Measurements from ENCODE around the gene TRIP10.

The TRIP10 gene

DNA sequence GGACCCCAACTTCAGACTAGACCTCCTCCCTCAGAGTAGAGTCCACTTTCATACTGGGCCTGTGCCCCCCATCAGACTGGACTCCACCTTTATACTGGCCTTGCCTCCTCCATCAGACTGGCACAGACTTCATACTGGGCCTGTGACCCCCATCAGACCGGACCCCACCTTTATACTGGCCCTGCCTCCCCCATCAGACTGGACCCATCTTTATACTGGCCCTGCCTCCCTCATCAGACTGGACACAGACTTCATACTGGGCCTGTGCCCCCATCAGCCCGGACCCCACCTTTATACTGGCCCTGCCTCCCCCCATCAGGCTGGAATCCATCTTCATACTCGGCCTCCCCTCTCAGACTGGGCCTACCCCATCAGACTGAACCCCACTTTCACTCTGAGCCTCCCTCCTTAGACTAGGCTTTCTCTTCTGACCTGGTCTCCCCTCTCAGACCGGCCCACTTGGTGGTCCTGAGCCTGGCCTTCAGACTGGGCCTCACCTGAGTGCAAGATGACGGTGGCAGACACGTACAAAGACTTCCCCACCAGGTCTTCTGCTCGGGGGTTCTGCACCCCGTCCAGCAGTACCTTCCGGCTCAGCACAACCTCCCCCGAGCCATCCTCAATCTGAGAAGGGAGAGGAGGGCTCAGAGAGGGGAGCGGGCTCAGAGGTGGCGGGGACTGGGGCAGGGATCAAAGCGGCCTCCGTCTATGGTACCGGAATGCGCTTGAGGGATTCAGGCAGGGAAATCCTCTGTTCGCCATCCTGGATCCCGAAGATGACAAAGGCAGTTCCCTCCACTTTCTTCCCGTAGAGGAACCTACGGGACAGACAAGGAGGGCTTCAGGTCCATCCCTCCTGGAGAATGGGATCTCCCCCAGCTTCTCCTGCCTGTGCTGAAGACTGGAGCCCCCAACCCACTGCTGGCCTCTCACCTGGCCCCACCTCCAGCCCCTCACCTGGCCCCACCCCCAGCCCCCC, 26.5 kb upstream of the TRIP10 start:
- TF ChIP-seq, protein P1, sequence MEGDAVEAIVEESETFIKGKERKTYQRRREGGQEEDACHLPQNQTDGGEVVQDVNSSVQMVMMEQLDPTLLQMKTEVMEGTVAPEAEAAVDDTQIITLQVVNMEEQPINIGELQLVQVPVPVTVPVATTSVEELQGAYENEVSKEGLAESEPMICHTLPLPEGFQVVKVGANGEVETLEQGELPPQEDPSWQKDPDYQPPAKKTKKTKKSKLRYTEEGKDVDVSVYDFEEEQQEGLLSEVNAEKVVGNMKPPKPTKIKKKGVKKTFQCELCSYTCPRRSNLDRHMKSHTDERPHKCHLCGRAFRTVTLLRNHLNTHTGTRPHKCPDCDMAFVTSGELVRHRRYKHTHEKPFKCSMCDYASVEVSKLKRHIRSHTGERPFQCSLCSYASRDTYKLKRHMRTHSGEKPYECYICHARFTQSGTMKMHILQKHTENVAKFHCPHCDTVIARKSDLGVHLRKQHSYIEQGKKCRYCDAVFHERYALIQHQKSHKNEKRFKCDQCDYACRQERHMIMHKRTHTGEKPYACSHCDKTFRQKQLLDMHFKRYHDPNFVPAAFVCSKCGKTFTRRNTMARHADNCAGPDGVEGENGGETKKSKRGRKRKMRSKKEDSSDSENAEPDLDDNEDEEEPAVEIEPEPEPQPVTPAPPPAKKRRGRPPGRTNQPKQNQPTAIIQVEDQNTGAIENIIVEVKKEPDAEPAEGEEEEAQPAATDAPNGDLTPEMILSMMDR (IDR thresholded peaks at IDR 0.05), result no peak

DNA sequence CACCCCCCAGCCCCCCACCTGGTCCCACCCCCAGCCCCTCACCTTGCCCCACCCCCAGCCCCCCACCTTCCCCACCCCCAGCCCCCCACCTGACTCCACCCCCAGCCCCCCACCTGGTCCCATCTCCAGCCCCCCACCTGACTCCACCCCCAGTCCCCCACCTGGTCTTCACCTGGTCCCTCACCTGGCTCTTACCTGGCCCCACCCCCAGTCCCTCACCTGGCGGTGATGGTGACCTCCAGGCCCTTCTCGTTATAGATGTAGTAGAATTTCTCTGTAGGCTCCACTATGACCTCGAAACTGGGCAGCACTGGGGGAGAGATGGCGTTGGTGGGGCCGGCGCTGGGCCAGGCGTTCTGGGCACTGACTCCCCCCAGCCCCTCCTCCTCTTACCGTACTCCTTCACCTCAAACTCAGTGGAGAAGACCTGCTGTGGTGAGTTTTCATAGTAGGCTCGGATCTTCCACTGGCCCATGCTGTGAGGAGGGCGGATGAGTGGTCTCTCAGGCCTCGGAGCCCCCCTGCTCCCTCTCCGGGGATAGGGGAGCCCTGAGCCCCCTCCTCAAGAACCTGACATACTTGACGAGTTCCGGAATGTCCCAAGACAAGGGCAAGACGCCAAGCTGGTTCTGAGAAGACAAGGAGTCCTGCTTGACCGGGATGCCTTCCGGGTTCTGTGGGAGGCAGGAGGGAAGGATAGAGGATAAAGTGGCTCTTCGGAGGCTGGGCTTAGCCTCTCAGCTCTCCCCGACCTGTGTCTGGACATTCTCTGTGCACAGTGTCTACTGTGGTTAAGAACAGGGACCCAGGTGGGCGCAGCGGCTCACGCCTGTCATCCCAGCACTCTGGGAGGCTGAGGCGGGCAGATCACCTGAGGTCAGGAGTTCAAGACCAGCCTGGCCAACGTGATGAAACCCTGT, 25.4 kb upstream of the TRIP10 start:
- TF ChIP-seq, protein P1 (IDR thresholded peaks at IDR 0.05), result no peak

DNA sequence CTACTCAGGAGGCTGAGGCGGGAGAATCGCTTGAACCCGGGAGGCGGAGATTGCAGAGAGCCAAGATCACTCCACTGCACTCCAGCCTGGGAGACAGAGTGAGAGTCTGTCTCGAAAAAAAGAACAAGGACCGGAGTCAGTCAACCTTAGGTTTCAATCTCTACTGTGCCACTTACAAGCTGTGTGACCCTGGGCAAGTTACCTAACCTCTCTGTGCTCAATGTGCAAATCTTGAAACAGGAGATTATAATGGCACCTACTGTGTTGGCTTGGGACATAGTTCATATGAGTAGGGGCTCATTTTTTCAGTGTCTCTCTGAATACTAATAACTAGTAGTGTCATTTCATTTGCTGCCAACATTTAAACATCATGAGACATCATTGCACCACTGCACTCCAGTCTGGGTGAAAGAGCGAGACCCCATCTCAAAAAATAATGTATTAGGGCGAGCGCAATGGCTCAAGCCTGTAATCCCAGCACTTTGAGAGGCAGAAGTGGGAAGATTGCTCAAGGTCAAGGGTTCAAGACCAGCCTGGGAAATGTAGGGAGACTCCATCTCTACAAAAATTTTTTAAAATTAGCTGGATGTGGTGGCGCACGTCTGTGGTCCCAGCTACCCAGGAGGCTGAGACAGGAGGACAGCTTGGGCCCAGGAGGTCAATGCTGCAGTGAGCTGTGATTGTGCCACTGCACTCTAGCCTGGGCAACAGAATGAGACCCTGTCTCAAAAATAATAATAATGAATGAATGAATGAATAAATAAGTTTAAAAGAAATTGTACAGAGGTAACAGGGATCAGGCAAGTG, 24.5 kb upstream of the TRIP10 start:
- TF ChIP-seq, protein P1 (IDR thresholded peaks at IDR 0.05), result no peak

DNA sequence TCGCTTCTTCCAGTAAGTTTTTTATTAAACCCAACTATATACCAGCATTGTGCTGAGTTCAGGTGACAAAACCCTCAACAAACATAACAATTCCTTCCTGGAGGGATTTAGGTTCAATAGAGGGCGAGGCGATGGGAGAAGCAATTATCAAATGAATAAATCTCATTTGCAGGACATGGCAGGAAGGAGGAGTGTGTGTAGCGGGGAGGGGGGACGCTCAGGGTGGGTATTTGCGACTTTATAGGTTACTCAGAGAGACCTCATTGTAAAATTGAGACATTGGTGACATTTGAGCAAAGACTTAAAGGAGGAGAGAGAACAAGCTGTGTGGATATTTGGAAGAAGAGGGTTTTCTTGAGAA, 22.9 kb upstream of the TRIP10 start:
- TF ChIP-seq, protein P1 (IDR thresholded peaks at IDR 0.05), result no peak

DNA sequence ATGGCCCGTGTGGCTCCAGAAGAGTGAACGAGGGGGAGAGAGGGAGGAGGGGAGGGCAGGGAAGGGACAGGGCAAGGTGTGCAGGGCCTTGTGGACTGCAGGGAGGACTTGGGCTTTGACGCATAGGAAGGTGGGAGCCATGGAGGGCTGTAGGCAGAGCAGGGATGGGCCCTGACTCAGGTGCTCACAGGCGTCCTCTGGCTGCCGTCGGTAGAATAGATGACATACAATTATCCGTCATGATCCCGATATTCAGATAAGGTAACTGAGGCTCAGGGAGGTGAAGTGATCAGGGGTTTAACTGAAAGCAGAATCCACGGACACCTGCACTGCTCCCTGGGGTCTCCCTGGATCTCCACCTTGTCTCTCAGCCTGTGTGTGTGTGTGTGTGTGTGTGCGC, 22.4 kb upstream of the TRIP10 start:
- TF ChIP-seq, protein P1 (IDR thresholded peaks at IDR 0.05), result no peak

DNA sequence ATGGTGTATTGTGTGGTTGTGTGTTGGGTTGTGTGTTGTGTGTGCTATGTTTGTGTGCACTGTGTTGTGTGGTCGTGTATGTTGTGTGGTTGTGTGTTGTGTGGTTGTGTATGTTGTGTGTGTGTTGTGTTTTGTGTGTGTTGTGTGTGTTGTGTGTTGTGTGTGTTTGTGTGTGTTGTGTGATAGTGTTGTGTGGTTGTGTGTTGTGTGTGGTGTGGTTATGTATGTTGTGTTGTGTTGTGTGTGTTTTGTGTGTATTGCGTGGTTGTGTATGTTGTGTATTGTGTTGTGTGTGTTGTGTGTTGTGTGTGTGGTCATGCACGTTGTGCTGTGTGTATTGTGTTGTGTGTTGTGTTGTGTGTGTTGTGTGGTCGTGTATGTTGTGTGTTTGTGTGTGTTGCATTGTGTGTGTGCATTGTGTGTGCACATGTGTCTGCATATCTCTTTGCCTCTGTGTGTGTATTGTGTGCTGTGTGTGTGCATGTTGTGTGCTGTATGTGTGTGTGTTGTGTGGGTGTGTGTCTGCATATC, 22.0 kb upstream of the TRIP10 start:
- TF ChIP-seq, protein P1 (IDR thresholded peaks at IDR 0.05), result no peak
